Activated CD8-positive, alpha-beta T cell treated with anti-CD3 and anti-CD28 coated beads for 36 hours (primary cell): Measurements from ENCODE around the gene ZNF33A. TPM values are rescaled to one million over a fixed set of nuclear protein-coding genes. Genes with fewer than 3 reads are reported as not detected.

ENCODE experiments used
- ATAC-seq: fragments of 200-7000 bp; cut with Tn5 transposase; one replicate; pipeline ENCODE4 v1.10.0; 2021; ENCODE audit warnings: mild to moderate bottlenecking, moderate library complexity
- CTCF ChIA-PET: fragments of 350-600 bp; sonication (Branson Sonifier 250); formaldehyde crosslinking; loops from one replicate; lab custom pipeline; 2021; ENCODE audit warnings: antibody characterized with exemption; lab: Charles Lee
- POLR2A ChIA-PET: fragments of 350-600 bp; sonication (Branson Sonifier 250); formaldehyde crosslinking; loops from one replicate; lab custom pipeline; 2021; ENCODE audit warnings: antibody characterized with exemption; lab: Charles Lee
- DNase-seq: peaks from one replicate; pipeline ENCODE4 v3.0.0-alpha.2; 2020
- H3K27ac Mint-ChIP-seq: one replicate; pipeline ENCODE4 v1.8.0; 2021; ENCODE audit warnings: mild to moderate bottlenecking, mixed read lengths
- H3K27me3 Mint-ChIP-seq: one replicate; pipeline ENCODE4 v1.8.0; 2021; ENCODE audit warnings: mixed read lengths
- H3K36me3 Mint-ChIP-seq: one replicate; pipeline ENCODE4 v1.8.0; 2021; ENCODE audit warnings: low read depth, mixed read lengths
- H3K4me1 Mint-ChIP-seq: one replicate; pipeline ENCODE4 v1.8.0; 2021; ENCODE audit warnings: low read depth, mixed read lengths
- H3K4me3 Mint-ChIP-seq: one replicate; pipeline ENCODE4 v1.8.0; 2021; ENCODE audit warnings: mild to moderate bottlenecking, moderate library complexity, mixed read lengths
- H3K9me3 Mint-ChIP-seq: one replicate; pipeline ENCODE4 v1.8.0; 2021; ENCODE audit warnings: mixed read lengths
- intact Hi-C: fragments of 100-400 bp; cut with micrococcal nuclease; formaldehyde crosslinking; loops from one replicate; pipeline ENCODE4 v1.10.0; 2022
- total RNA-seq, 2 experiments: library from RNA; stranded (reverse); gene quantifications; one replicate each; pipeline ENCODE4 v1.2.3, GENCODE V29; 2021
- TF ChIP-seq, protein P1 (sequence below): fragments of 200-600 bp; IDR thresholded peaks from one replicate; pipeline ENCODE4 v1.8.0; 2022; ENCODE audit warnings: antibody characterized with exemption, mild to moderate bottlenecking

The ZNF33A gene
- total RNA-seq, 2 experiments from 2014 or later, result 21.2 to 27.1 TPM

DNA sequence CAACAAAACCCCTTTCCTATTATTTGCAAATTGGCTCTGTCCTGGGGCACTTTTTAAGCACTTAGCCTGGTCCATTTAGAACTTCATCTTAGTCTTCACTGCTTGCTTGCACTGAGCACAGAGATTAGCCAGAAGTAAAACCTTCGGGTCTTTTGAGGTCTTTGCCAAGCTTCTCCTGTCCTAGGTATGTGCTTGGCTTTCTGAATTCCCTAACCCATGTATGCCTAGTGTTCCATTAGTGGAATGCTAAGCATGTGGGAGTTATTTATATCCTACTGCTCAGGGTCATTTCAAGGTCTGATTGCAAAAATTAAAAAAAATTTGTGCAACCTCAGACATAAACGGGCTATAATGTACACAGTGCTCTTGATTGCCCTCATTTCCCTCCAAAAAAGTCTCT, 101.7 kb downstream of the ZNF33A start:
- Mint-ChIP-seq H3K27me3 (no peaks in the 10 kb centered on the region), H3K4me3 (no peak overlapping the region), H3K4me1 (no peaks in the 10 kb centered on the region), H3K9me3 (peaks cover 60% of the 10 kb centered on the region), H3K36me3 (peaks cover 80% of the 10 kb centered on the region), H3K27ac (no peak overlapping the region)
- no peak for DNase-seq
- ATAC-seq, result no peak
- ChIA-PET CTCF (no interaction called here), POLR2A (no interaction called here)
- TF ChIP-seq, protein P1, sequence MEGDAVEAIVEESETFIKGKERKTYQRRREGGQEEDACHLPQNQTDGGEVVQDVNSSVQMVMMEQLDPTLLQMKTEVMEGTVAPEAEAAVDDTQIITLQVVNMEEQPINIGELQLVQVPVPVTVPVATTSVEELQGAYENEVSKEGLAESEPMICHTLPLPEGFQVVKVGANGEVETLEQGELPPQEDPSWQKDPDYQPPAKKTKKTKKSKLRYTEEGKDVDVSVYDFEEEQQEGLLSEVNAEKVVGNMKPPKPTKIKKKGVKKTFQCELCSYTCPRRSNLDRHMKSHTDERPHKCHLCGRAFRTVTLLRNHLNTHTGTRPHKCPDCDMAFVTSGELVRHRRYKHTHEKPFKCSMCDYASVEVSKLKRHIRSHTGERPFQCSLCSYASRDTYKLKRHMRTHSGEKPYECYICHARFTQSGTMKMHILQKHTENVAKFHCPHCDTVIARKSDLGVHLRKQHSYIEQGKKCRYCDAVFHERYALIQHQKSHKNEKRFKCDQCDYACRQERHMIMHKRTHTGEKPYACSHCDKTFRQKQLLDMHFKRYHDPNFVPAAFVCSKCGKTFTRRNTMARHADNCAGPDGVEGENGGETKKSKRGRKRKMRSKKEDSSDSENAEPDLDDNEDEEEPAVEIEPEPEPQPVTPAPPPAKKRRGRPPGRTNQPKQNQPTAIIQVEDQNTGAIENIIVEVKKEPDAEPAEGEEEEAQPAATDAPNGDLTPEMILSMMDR, result no peak
- intact Hi-C loops, result no loop called here

Other genes starting within 250 kb of the ZNF33A start
- gene ZNF248, start 153.1 kb upstream of the ZNF33A start, total RNA-seq, result 1 to 10 TPM; 8.3 to 8.5 TPM
- gene ZNF25, start 34.0 kb upstream of the ZNF33A start, total RNA-seq, result 1 to 10 TPM; 7.5 to 8.8 TPM
- gene ZNF37A, start 83.7 kb downstream of the ZNF33A start, total RNA-seq, result 10 to 100 TPM; 22.6 to 26.0 TPM